A172 (cell line): ENCODE results near the gene HMCN1. TPM values are rescaled to one million over a fixed set of nuclear protein-coding genes. Genes with fewer than 3 reads are reported as not detected.

Experiments
- DNase-seq: peaks from one replicate; pipeline ENCODE4 v3.0.0-alpha.2; 2015; ENCODE audit warnings: low spot score
- total RNA-seq: library from RNA; depleted of rRNA; stranded (reverse); fragments of >200 nt; shearing (Covaris generic); gene quantifications from 2 replicates; pipeline ENCODE4 v1.2.3, GENCODE V29; 2014

HMCN1 gene
- total RNA-seq, 1 experiment from 2014 or later, result 1.6 TPM

GRCh38 chr1:185912504-185912903 lies 178.3 kb downstream of the HMCN1 start:
- DNase-seq, result no peak

DNA sequence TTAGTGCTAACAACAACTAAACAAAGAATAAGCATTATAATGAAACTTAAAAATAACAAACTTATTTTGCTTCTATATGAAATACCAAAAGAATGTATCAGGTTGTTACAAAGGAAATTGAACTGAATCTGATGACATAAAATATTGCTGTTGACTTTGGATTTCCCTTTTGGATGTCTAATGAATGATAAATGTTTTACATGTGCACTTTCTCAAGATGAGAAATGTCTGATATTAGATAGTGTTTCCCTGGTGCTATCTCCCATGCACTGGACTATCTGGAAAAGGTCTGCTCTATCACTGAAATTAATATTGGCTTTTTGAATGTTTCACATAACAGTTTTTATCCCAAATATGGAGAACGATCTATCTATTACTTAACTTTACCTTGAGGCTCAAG lies 179.9 kb downstream of the HMCN1 start:
- DNase-seq, result no peak

DNA sequence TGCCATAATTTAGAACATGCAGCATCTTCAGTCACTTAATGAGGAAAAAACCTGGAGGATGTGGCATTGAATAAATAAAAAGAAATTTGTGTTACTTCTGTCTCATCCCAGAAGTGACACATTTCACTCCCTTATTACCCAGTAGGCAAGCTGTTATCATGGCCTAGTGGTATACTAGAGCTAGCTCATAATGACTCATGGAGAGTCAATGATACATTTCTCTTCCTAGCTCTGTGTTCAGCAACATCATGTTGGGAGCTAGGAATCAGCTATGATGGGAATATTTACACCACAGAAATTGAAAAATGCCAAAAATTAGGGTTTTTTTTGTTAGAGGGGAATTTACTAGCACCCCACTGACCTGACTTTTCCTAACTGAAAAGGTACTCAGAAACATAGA lies 182.7 kb downstream of the HMCN1 start:
- DNase-seq, result peak; percentile 30

DNA sequence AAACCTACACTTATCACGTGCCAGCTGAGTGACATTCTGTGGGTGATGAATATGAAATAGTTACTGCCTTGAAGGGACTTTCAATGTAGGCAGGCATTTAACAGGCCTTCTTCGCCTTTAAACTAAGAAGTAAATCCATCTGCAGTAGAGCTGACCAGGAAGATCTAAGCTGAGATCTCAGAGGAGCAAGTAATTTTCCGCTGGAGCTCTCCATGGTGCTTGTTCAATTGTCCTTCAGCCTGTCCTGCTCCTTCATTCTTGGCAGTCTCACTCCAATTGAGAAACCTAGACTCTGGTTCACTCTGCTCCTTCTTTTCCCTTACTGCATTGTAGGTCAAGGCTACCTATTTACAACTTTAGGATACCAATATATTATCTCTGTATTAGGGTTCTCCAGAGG lies 183.5 kb downstream of the HMCN1 start:
- peak; percentile 85 for DNase-seq

- DNase-seq, result no peak
Measured at GRCh38 chr1:185920602-185921001, 186.4 kb downstream of the HMCN1 start.

DNA sequence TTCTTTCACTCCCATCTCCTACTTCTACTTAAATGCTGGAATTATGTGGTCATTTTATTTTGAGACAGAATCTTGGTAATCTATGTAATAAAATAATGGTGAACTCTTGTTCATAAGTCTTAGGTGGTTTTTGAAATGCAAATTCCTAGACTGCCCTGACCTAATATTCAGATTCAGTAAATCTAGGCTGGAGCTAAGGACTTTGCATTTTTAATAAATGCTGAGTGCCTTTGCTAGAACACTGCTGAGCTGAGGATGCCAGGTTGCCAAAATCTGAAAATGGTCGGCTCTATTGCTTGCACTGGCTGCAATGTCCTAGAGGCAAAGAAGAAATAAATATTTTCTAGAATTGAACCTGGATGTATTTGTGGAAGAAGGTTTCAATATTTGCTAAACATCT lies 187.4 kb downstream of the HMCN1 start:
- DNase-seq, result no peak

DNA sequence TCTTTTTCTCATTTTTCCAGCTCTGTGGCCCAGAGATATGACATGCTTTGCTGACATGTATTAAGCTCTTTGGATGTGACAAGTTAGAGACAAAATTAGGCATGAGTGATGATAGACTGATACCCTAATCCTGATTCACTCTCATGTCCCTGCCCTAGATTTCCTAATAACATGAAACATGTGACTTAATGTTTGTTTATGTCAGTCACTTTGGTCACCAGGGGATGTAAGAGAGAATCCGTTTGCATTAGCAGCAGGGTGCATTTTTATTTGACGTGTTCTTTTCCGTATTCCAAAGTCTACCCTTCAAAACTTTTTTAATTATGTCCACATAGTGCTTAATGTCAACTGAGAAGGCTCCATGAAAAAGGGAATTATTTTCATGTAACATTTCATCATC lies 192.4 kb downstream of the HMCN1 start:
- no peak for DNase-seq

- DNase-seq, result no peak
Measured at GRCh38 chr1:185929776-185930175, 195.6 kb downstream of the HMCN1 start.

- no peak for DNase-seq
Measured at GRCh38 chr1:185931438-185931837, 197.2 kb downstream of the HMCN1 start.

GRCh38 chr1:185933580-185933979 lies 199.4 kb downstream of the HMCN1 start:
- no peak for DNase-seq

DNA sequence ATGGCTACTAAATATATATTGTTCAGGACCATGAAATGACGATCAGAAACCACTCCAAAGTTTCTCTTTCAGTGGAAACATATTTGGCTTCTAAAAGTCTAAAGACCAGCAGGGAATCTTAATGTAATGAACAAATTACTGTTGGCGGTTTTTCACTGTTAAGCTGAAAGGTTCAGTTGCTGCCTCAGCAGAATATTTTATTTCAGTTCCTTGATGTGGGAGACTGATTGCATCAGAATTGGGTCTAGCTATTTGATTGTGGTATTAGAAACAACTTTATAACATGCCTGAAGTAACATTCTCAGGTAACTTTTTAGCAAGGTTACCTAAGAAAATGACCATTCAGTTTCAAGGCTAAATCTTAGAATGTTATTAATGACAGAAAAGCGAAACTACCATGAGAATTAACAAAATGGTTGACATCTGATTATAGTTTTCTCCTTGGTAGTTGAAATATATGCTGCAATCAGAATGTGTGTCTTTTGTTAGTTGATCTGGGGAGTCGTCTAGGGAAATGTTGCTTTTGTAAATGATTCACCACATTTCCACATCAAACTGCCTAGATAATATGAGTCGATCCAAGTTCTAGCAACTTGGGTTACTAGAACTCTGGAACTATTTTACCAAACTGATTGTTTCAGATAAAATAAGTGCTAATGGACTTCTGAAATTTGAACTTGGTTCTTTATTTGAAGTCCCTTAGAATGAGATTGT lies 200.4 kb downstream of the HMCN1 start:
- DNase-seq, result peak; percentile 8

- no peak for DNase-seq
Measured at GRCh38 chr1:185935360-185935759, 201.2 kb downstream of the HMCN1 start.

DNA sequence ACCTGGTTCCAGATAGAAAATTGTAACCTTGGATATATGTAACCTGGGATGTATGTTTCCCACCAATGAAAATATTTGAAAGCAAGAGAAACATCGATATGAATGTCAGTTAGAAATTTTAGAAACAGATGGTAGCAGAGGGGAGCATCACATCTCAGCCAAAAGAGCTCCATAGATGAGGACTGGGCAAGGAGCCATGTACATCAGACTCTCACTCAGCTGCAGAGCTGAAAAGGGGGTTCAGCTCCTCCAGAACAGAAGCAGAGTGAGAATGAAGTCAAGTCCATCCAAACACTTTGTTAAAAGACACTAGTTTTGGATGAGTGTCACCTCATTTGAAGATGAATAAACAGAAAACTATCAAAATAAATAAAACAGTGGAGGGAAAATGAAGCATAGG lies 202.4 kb downstream of the HMCN1 start:
- no peak for DNase-seq

- no peak for DNase-seq
Measured at GRCh38 chr1:185938396-185938795, 204.2 kb downstream of the HMCN1 start.

DNA sequence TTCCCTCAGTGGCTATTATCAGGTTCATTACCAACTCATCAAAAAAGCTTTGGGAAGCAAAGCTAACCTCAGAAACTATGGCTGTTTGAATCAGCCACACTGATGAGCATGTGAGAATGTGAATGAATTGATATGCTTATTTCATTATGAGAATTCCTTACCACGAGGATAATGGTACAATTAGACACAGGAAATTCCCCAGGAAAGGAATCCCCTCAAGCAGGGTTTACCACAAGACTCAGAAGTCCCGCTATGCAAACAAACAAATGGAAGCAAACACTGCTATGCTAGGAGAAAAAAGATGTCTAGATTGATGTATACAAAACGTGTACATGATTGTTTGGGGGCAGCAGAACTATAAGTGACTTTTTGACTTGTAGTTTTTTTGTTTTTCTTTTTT lies 205.0 kb downstream of the HMCN1 start:
- DNase-seq, result peak; percentile 32

GRCh38 chr1:185942961-185943360 lies 208.8 kb downstream of the HMCN1 start:
- no peak for DNase-seq

DNA sequence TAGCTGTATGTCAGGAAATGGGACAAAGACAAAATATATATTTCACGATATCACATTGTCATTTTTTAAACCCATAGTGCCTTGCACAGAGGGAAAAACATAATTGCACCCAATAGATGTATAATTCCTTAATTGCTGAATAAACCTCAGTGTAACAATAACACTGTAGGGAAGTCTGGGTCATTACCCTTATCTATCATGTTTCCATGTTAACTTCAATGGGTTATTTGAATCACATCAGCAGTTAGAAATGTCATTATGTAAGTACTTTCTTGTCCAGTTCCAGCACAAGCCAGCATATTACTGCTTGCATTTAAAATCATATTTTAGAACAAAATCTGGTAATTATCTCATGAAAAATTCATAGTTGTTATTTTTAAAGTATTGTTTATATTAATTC lies 222.7 kb downstream of the HMCN1 start:
- DNase-seq, result no peak

DNA sequence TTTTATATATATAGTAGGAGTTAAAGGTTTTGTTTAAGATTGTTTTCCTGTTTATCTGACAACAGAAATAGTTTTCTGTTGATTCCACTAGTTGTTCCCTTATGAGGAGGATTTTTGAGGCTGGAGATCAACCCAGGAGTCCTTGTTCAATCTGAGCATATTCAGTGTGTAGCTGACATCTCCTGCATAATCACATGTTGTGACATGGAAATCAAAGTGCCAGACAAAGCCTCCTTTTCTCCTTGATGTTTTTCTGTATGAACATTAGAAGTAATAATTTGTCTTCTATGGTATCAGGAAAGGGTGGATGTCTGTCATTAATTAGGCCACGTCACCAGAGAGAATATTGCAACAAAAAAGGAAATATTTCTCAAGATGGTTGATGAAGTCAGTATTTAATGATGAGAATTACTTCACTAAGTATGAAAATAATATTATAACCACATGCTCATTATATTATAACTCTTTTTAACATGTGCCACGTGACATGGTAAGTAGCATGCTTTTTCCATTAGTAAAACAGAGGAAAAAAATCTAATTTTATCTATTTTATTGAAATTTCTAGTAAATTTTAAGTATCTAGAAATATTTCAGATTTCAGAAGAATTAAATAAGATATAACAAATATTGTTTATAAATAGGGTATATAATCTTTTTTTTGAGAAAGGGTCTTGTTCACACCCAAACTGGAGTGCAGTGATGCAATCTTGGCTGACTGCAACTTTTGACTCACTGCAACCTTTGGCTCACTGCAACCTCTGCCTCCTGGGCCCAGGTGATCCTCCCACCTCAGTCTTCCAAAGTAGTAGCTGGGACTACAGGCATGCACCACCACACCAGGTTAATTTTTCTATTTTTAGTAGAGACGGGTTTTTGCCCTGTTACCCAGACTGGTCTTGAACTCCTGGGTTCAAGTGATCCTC lies 223.5 kb downstream of the HMCN1 start:
- DNase-seq, result no peak

DNA sequence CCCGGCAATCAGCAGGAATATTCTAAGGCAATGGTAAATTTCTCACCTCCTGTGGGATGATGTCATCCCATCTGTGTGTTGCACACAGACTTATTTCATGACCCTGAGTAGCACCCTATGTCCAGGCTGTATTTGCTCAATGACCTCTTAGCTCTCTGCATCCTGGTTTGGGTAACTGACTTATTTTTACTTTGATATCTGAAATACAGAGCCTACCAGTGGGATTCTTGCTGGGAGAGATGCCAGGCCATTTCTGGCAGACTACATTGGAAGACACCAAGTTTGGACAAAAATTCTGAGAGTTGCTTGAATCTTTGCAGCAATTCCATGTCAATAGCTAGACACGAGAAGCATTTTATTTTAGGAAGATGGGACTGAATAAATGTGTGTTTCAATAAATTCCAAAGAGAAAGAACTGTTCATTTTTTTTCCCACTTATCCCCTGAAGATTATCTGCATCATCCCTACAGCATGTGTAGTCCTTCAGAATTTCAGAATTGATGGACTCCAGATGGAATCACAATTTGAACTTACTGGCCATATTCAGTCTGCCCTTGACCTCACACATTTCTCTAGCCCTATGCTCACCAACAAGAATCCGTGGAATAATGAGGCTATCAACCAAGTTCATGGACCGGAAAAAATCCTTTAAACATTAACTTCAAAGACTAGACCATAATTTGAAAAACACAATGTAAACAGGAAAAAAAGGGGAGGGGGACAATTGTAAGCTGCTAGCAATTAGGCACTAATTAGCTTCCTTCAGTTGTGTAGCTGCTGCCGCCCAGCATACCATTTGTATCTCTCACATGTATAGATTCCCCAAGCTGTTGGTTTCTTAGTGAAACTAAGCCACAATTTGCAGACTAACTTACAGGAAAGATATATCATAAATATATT lies 226.5 kb downstream of the HMCN1 start:
- no peak for DNase-seq

- no peak for DNase-seq
Measured at GRCh38 chr1:185961664-185962063, 227.5 kb downstream of the HMCN1 start.

GRCh38 chr1:185964946-185965345 lies 230.8 kb downstream of the HMCN1 start:
- DNase-seq, result no peak

GRCh38 chr1:185965870-185966269 lies 231.7 kb downstream of the HMCN1 start:
- DNase-seq, result no peak
